Suprapubic skin (tissue), 3 donors: ENCODE results near the gene ICE1.

Experiments used
- CTCF ChIP-seq, 2 donors: fragments of 200-600 bp in 1 of 2; fragments of 450-650 bp in 1 of 2; sonication (generic) in 1 of 2; IDR thresholded peaks; one replicate each; pipeline ENCODE4 v1.5.1; 2016 to 2019; ENCODE audit warnings: antibody characterized with exemption in 2 of 2, mild to moderate bottlenecking in 1 of 2, moderate library complexity in 1 of 2
- POLR2A ChIP-seq, 2 donors: fragments of 450-650 bp; IDR thresholded peaks; one replicate each; pipeline ENCODE4 v1.6.1; 2017; ENCODE audit warnings: antibody characterized with exemption in 2 of 2, mild to moderate bottlenecking in 2 of 2, moderate library complexity in 2 of 2

GRCh38 chr5:5504325-5504724 is 81.8 kb downstream of the ICE1 start:
- TF ChIP-seq CTCF (IDR thresholded peaks at IDR 0.05): no peak
- no peak for TF ChIP-seq POLR2A (IDR thresholded peaks at IDR 0.05)
